HL-60 (cell line): ENCODE data around the gene ZDHHC15.

Experiments used
- DNase-seq, 2 experiments: peaks; one replicate each; pipeline ENCODE4 v3.0.0-alpha.2; 2010 to 2020; ENCODE audit warnings: low read depth in 1 of 2, low spot score in 1 of 2
- H3K27ac ChIP-seq: fragments of 250-450 bp; sonication (Bioruptor Pico); replicated peaks from 2 replicates; pipeline ENCODE4 v1.5.1; 2020; ENCODE audit warnings: mild to moderate bottlenecking, moderate library complexity
- H3K27me3 ChIP-seq: fragments of 250-450 bp; sonication (Bioruptor Pico); 2 replicates; pipeline ENCODE4 v1.5.1; 2021; ENCODE audit warnings: mild to moderate bottlenecking, moderate library complexity; ENCODE audit not compliant: insufficient read depth, poor library complexity, severe bottlenecking
- H3K4me3 ChIP-seq: replicated peaks from 2 replicates; pipeline ENCODE4 v1.5.1; 2011; ENCODE audit warnings: mild to moderate bottlenecking, control low read depth, low read length; ENCODE audit not compliant: insufficient read depth
- GABPA ChIP-seq: IDR thresholded peaks from 2 replicates; pipeline ENCODE4 v1.6.1; 2012; ENCODE audit warnings: low read depth
- POLR2AphosphoS5 ChIP-seq: IDR thresholded peaks from 2 replicates; pipeline ENCODE4 v1.6.1; 2012; ENCODE audit warnings: low read depth
- REST ChIP-seq: IDR thresholded peaks from 2 replicates; pipeline ENCODE4 v1.6.1; 2012; ENCODE audit warnings: low read depth; ENCODE audit not compliant: insufficient replicate concordance
- SPI1 ChIP-seq: IDR thresholded peaks from 2 replicates; pipeline ENCODE4 v1.6.1; 2012; ENCODE audit warnings: low read depth, mild to moderate bottlenecking, borderline replicate concordance
- TF ChIP-seq, protein P1 (sequence below): IDR thresholded peaks from one replicate; pipeline ENCODE4 v1.5.1; 2011; ENCODE audit warnings: low read length, control low read depth, inconsistent platforms; ENCODE audit not compliant: insufficient read depth

Gene ZDHHC15

DNA sequence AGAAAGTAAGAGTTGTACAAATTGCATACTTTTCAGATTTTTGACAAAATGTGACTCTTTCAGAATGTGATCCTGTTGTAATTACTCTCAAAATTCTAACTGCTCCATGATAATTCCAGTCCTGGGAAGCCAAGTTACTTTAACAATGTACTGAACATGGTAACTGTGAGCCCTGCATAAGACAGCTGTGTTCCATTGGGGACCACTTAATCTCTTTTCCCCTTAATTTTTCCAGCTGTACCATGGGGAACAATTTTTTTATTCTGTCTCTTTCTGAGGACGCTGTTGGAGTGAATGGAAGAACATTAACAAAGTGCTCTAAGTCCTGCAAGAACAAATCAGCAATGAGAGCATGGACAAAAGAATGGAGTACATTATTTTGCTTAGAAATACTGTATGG, 153.1 kb downstream of the ZDHHC15 start:
- Histone ChIP-seq H3K27ac (no peak overlapping the region), H3K4me3 (no peak overlapping the region), H3K27me3 (no peaks in the 10 kb centered on the region)
- TF ChIP-seq GABPA (no peak), REST (no peak), POLR2AphosphoS5 (no peak), SPI1 (no peak)
- TF ChIP-seq, protein P1, sequence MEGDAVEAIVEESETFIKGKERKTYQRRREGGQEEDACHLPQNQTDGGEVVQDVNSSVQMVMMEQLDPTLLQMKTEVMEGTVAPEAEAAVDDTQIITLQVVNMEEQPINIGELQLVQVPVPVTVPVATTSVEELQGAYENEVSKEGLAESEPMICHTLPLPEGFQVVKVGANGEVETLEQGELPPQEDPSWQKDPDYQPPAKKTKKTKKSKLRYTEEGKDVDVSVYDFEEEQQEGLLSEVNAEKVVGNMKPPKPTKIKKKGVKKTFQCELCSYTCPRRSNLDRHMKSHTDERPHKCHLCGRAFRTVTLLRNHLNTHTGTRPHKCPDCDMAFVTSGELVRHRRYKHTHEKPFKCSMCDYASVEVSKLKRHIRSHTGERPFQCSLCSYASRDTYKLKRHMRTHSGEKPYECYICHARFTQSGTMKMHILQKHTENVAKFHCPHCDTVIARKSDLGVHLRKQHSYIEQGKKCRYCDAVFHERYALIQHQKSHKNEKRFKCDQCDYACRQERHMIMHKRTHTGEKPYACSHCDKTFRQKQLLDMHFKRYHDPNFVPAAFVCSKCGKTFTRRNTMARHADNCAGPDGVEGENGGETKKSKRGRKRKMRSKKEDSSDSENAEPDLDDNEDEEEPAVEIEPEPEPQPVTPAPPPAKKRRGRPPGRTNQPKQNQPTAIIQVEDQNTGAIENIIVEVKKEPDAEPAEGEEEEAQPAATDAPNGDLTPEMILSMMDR: no peak
- DNase-seq: no peak

- H3K4me3 ChIP-seq: no peak overlapping the region
- no peak overlapping the region for H3K27ac ChIP-seq
- TF ChIP-seq GABPA (no peak), REST (no peak), POLR2AphosphoS5 (no peak)
- H3K27me3 ChIP-seq: no peaks in the 10 kb centered on the region
- no peak for DNase-seq
Measured at GRCh38 chrX:75366861-75367260, 156.0 kb downstream of the ZDHHC15 start.

GRCh38 chrX:75365243-75365975, 157.4 kb downstream of the ZDHHC15 start:
- Histone ChIP-seq H3K27me3 (no peaks in the 10 kb centered on the region), H3K4me3 (no peak overlapping the region), H3K27ac (no peak overlapping the region)
- TF ChIP-seq POLR2AphosphoS5 (no peak), SPI1 (no peak), GABPA (no peak), REST (no peak)
- TF ChIP-seq, protein P1: no peak
- no peak for DNase-seq
